Cardiac muscle cell (in vitro differentiated cells and primary cell): Measurements from ENCODE around the gene USP28. TPM values are rescaled to one million over a fixed set of nuclear protein-coding genes. Genes with fewer than 3 reads are reported as not detected.

Source experiments
- DNase-seq, 2 donors: peaks; one replicate each; pipeline versions ENCODE4 v3.0.0 to v3.0.0-alpha.2; 2010 to 2017; ENCODE audit warnings: low read depth in 1 of 2, low spot score in 1 of 2
- H3K27ac ChIP-seq: fragments of 200-600 bp; sonication (generic); 2 replicates; pipeline ENCODE4 v1.5.1; 2016
- H3K27me3 ChIP-seq: fragments of 200-600 bp; sonication (generic); 2 replicates; pipeline ENCODE4 v1.6.0; 2016; ENCODE audit warnings: control low read depth
- H3K36me3 ChIP-seq: fragments of 200-600 bp; sonication (generic); 2 replicates; pipeline ENCODE4 v1.5.1; 2016; ENCODE audit warnings: control low read depth
- H3K4me1 ChIP-seq: fragments of 200-600 bp; sonication (generic); 2 replicates; pipeline ENCODE4 v1.8.1; 2017; ENCODE audit warnings: low read depth, mild to moderate bottlenecking, mixed run types
- H3K4me3 ChIP-seq: fragments of 200-600 bp; sonication (generic); 2 replicates; pipeline ENCODE4 v1.5.1; 2016; ENCODE audit warnings: mild to moderate bottlenecking
- H3K9me3 ChIP-seq: fragments of 200-600 bp; sonication (generic); 2 replicates; pipeline ENCODE4 v1.5.1; 2017; ENCODE audit warnings: low read depth, mild to moderate bottlenecking, control low read depth
- CTCF ChIP-seq: IDR thresholded peaks from 2 replicates; pipeline ENCODE4 v1.5.1; 2012; ENCODE audit warnings: low read depth, mild to moderate bottlenecking, low read length
- polyA plus RNA-seq: library from polyadenylated mRNA; unstranded; fragments of >200 nt; fragmentation: Nextera tagmentation; extraction: Ambion mirVana; gene quantifications from 2 replicates; pipeline ENCODE4 v1.2.1, GENCODE V29; 2016
- total RNA-seq: library from RNA; depleted of rRNA; stranded (reverse); fragments of >200 nt; gene quantifications from 2 replicates; pipeline ENCODE4 v1.2.3, GENCODE V29; 2016

The USP28 gene
- total and polyA plus RNA-seq, 2 experiments from 2014 or later, result 99.2 to 148 TPM

GRCh38 chr11:113781682-113782081, 93.7 kb downstream of the USP28 start:
- Histone ChIP-seq H3K4me3 (no peak overlapping the region), H3K9me3 (no peaks in the 10 kb centered on the region), H3K4me1 (peaks cover 9% of the 10 kb centered on the region), H3K27me3 (no peaks in the 10 kb centered on the region), H3K36me3 (no peaks in the 10 kb centered on the region), H3K27ac (no peak overlapping the region)
- no peak for TF ChIP-seq CTCF
- DNase-seq, result peak in 1 of 2 donors; percentile 30

- no peaks in the 10 kb centered on the region for H3K9me3 ChIP-seq
- no peak within 1 kb of the TSS for H3K27ac ChIP-seq
- H3K36me3 ChIP-seq, result no peaks in the 10 kb centered on the region
- TF ChIP-seq CTCF, result no peak
- H3K4me1 ChIP-seq, result peaks cover 9% of the 10 kb centered on the region
- peaks cover 11% of the 10 kb centered on the region for H3K27me3 ChIP-seq
- DNase-seq, result no peak
- H3K4me3 ChIP-seq, result no peak within 1 kb of the TSS
Measured at GRCh38 chr11:113779496-113779895, 95.9 kb downstream of the USP28 start, which contains the start of gene CLDN25. Gene CLDN25 (plus strand): TSS chr11:113779796. CDS start chr11:113779796, 0 bp downstream.

- Histone ChIP-seq H3K27me3 (peaks cover 11% of the 10 kb centered on the region), H3K4me1 (peaks cover 9% of the 10 kb centered on the region), H3K9me3 (no peaks in the 10 kb centered on the region), H3K4me3 (no peak overlapping the region), H3K27ac (no peak overlapping the region), H3K36me3 (no peaks in the 10 kb centered on the region)
- DNase-seq, result peak; percentile 12 to 19
- no peak for TF ChIP-seq CTCF
Measured at GRCh38 chr11:113778111-113778910, 97.1 kb downstream of the USP28 start.

- no peak overlapping the region for H3K27ac ChIP-seq
Measured at GRCh38 chr11:113774174-113774503, 101.2 kb downstream of the USP28 start.

GRCh38 chr11:113773416-113774173, 101.8 kb downstream of the USP28 start, which contains the start of gene ZW10:
Gene ZW10 (minus strand): TSS chr11:113773692. CDS start chr11:113773666, 26 bp downstream.
- Histone ChIP-seq H3K36me3 (peaks cover 5% of the 10 kb centered on the region), H3K27ac (peak within 1 kb of the TSS; percentile 74), H3K4me1 (peaks cover 9% of the 10 kb centered on the region), H3K9me3 (no peaks in the 10 kb centered on the region), H3K4me3 (peak within 1 kb of the TSS; percentile 93), H3K27me3 (peaks cover 11% of the 10 kb centered on the region)
- peak; percentile 81 for TF ChIP-seq CTCF
- DNase-seq, result peak; percentile 98 to 99

More at GRCh38 chr11:113774174-113774503, 101.2 kb downstream of the USP28 start:
- TF ChIP-seq CTCF, result no peak
- DNase-seq, result no peak
- Histone ChIP-seq H3K9me3 (no peaks in the 10 kb centered on the region), H3K27me3 (peaks cover 11% of the 10 kb centered on the region), H3K36me3 (peaks cover 5% of the 10 kb centered on the region), H3K4me1 (peaks cover 9% of the 10 kb centered on the region), H3K4me3 (peak overlapping the region; percentile 93)
